Heart right ventricle (tissue), 16 donors: ENCODE data around the gene FOXM1. TPM values are rescaled to one million over a fixed set of nuclear protein-coding genes. Genes with fewer than 3 reads are reported as not detected.

Experiments used
- ATAC-seq, 8 donors: fragments of 200-7000 bp; cut with Tn5 transposase; one replicate each; pipeline ENCODE4 v1.9.1; 2020; ENCODE audit warnings: mild to moderate bottlenecking in 8 of 8, moderate library complexity in 8 of 8, moderate number of reproducible peaks in 1 of 8
- DNase-seq, 2 donors: peaks; one replicate each; pipeline ENCODE4 v3.0.0-alpha.2; 2020
- H3K27ac ChIP-seq, 10 donors: fragments of 200-600 bp; sonication (generic) in 2 of 10; one replicate each; pipeline versions ENCODE4 v1.5.0 to v1.8.0; 2020 to 2022; ENCODE audit warnings: mild to moderate bottlenecking in 3 of 10
- H3K27me3 ChIP-seq, 7 donors: fragments of 200-600 bp; one replicate each; pipeline ENCODE4 v1.8.0; 2021 to 2022; ENCODE audit warnings: mild to moderate bottlenecking in 2 of 7
- H3K36me3 ChIP-seq, 9 donors: fragments of 200-600 bp; sonication (generic) in 1 of 9; one replicate each; pipeline versions ENCODE4 v1.5.0 to v1.8.0; 2020 to 2022; ENCODE audit warnings: mild to moderate bottlenecking in 2 of 9
- H3K4me1 ChIP-seq, 9 donors: fragments of 200-600 bp; sonication (generic) in 1 of 9; one replicate each; pipeline versions ENCODE4 v1.5.0 to v1.8.0; 2020 to 2022; ENCODE audit warnings: mild to moderate bottlenecking in 4 of 9
- H3K4me3 ChIP-seq, 10 donors: fragments of 200-600 bp; sonication (generic) in 2 of 10; one replicate each; pipeline versions ENCODE4 v1.5.0 to v1.8.0; 2020 to 2022; ENCODE audit warnings: mild to moderate bottlenecking in 7 of 10, moderate library complexity in 2 of 10
- H3K9me3 ChIP-seq, 11 donors: fragments of 200-600 bp in 10 of 11; sonication (generic) in 2 of 11; one replicate each; pipeline versions ENCODE4 v1.5.0 to v1.8.0; 2013 to 2022; ENCODE audit warnings: mild to moderate bottlenecking in 2 of 11, control low read depth in 1 of 11, moderate library complexity in 1 of 11
- WGBS, 2 donors: extraction: QIAGEN DNeasy Blood & Tissue Kit; methylation state at CpG; one replicate each; pipeline ENCODE4 v1.1.7; 2013; ENCODE audit warnings: inconsistent platforms in 1 of 2; 5-methylcytosine and 5-hydroxymethylcytosine counted together
- intact Hi-C, 10 donors: fragments of 100-400 bp; cut with DNase I; formaldehyde crosslinking; loops; one replicate each; pipeline versions ENCODE4 v1.11.1 to v1.14.2; 2022
- polyA plus RNA-seq, 2 donors: library from polyadenylated mRNA; stranded (reverse); fragments of 200-250 nt; gene quantifications; one replicate each; pipeline ENCODE4 v1.2.3, GENCODE V29; 2013
- total RNA-seq, 10 donors: library from RNA; stranded (reverse); fragmentation: NEBNext Ultra II Directional in 3 of 10; extraction: Animal tissue kit (Norgen Biotek cat#: 25700) in 3 of 10; gene quantifications; one replicate each; pipeline versions ENCODE4 v1.2.1 to v1.2.4, GENCODE V29; 2021 to 2023
- TF ChIP-seq, protein P1 (sequence below), 9 donors: fragments of 200-600 bp; sonication (generic) in 2 of 9; IDR thresholded peaks; one replicate each; pipeline versions ENCODE4 v1.5.0 to v1.8.0; 2021 to 2022; ENCODE audit warnings: antibody characterized with exemption in 9 of 9, mild to moderate bottlenecking in 5 of 9, moderate library complexity in 1 of 9
- donor health status: Arrhythmogenic right ventricular cardiomyopathy.
- donor health status: ischemic (EF 13 %, LVEDD 7.1; RV severe dilation, severe dysfunction).
- donor health status: healthy with polysubstance abuse.
- donor health status: DM: no; HTN: yes; CAD: no.
- donor health status: DM: no; HTN: no; CAD: no.
- donor health status: ischemic (EF 25% LVEDD 6.9; RV normal size, moderate dysfunction).
- donor health status: ischemic (EF 25% LVEDD 5.7; RV mildly dilated, moderate dysfunction).
- donor health status: healthy.
- donor health status: DM: yes; HTN: yes; CAD: no.
- donor health status: Ischemic cardiomyopathy.
- donor health status: ischemic (EF 35%, LVEDD 5.7; RV mildly dilated, moderate dysfunction).
- donor health status: nonischemic (EF 11% LVEDD 7.7; RV severe dilation, severe dysfunction).
- donor health status: DM: yes; HTN: yes; CAD: no.
- donor health status: PGD.
- donor health status: ischemic (EF 29% LVEDD 5.4; RV normal size, mild dysfunction).
- donor health status: nonischemic (EF 23%, LVEDD 6.1; RV moderate dilation, normal function).

FOXM1 gene
- total and polyA plus RNA-seq, 12 donors = 0.14 to 10.9 (median 0.59) TPM; not detected in 1

DNA sequence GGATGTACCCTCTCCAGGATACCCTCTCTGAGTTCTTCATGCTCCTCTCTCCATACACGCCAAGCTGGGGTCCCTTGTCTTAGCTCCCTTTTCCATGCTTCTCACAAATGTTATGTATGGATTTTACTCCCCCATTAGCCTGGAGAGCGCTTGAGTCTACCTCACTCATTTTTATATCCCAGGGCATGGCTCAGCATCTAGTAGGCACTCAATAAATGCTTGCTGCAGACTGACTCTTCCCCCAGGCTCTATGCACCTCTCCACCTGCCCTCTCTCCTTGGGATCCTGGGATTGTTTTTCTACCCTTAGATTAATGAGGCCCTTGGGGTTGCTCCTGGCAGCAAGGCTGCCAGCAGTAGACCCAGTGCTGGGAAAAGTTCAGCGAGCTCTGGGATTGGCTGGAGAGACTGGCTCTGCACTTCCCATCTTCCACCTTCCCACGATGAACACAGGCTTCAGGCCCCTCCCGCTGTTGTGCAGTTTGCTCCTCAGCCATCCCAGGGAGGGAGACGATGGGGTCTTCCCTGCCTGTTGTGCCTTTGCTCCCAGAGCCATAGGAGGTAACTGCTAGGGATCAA lies 44.3 kb downstream of the FOXM1 start:
- H3K27ac ChIP-seq = peak overlapping the region in 3 of 10 donors; percentile 8 to 43 (median 37)
- no peaks in the 10 kb centered on the region for H3K9me3 ChIP-seq
- DNase-seq (no peak), ATAC-seq (no peak)
- TF ChIP-seq, protein P1, sequence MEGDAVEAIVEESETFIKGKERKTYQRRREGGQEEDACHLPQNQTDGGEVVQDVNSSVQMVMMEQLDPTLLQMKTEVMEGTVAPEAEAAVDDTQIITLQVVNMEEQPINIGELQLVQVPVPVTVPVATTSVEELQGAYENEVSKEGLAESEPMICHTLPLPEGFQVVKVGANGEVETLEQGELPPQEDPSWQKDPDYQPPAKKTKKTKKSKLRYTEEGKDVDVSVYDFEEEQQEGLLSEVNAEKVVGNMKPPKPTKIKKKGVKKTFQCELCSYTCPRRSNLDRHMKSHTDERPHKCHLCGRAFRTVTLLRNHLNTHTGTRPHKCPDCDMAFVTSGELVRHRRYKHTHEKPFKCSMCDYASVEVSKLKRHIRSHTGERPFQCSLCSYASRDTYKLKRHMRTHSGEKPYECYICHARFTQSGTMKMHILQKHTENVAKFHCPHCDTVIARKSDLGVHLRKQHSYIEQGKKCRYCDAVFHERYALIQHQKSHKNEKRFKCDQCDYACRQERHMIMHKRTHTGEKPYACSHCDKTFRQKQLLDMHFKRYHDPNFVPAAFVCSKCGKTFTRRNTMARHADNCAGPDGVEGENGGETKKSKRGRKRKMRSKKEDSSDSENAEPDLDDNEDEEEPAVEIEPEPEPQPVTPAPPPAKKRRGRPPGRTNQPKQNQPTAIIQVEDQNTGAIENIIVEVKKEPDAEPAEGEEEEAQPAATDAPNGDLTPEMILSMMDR (IDR thresholded peaks at IDR 0.05) = no peak
- intact Hi-C loops = no loop called here
- peak overlapping the region in 3 of 10 donors; percentile 40 to 53 (median 42) for H3K4me3 ChIP-seq
- peaks cover 0 to 25% (median 8%) of the 10 kb centered on the region in 9 donors for H3K4me1 ChIP-seq
- peaks cover 0 to 7% (median 0%) of the 10 kb centered on the region in 7 donors for H3K27me3 ChIP-seq
- 70 to 72% methylated on average over 6 of the region's 6 CpGs for WGBS, 2 donors
- H3K36me3 ChIP-seq = peaks cover 0 to 49% (median 4%) of the 10 kb centered on the region in 9 donors

DNA sequence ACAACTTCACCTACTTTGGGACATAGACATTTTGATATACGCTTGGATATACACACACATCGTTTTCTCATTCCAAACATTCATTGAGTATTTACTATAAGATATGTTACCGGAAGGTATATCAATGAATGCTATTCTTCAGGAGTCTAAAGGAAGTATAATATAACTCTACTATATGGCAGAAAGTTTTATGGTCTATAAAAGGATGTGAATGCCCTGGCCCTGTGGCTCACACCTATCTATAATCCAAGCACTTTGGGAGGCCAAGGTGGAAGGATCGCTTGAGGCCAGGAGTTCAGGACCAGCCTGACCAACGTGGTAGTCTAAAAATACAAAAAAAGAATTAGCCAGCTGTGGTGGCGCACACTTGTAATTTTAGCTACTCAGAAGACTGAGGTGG lies 47.7 kb downstream of the FOXM1 start:
- TF ChIP-seq, protein P1 (IDR thresholded peaks at IDR 0.05) = no peak
- DNase-seq (no peak), ATAC-seq (no peak)
- H3K27ac ChIP-seq = no peak overlapping the region
- peaks cover 0 to 83% (median 36%) of the 10 kb centered on the region in 9 donors for H3K36me3 ChIP-seq
- peaks cover 0 to 14% (median 3%) of the 10 kb centered on the region in 9 donors for H3K4me1 ChIP-seq
- intact Hi-C loops = no loop called here
- no peaks in the 10 kb centered on the region for H3K27me3 ChIP-seq
- 92 to 95% methylated on average over 6 of the region's 6 CpGs for WGBS, 2 donors
- H3K4me3 ChIP-seq = no peak overlapping the region
- H3K9me3 ChIP-seq = no peaks in the 10 kb centered on the region

DNA sequence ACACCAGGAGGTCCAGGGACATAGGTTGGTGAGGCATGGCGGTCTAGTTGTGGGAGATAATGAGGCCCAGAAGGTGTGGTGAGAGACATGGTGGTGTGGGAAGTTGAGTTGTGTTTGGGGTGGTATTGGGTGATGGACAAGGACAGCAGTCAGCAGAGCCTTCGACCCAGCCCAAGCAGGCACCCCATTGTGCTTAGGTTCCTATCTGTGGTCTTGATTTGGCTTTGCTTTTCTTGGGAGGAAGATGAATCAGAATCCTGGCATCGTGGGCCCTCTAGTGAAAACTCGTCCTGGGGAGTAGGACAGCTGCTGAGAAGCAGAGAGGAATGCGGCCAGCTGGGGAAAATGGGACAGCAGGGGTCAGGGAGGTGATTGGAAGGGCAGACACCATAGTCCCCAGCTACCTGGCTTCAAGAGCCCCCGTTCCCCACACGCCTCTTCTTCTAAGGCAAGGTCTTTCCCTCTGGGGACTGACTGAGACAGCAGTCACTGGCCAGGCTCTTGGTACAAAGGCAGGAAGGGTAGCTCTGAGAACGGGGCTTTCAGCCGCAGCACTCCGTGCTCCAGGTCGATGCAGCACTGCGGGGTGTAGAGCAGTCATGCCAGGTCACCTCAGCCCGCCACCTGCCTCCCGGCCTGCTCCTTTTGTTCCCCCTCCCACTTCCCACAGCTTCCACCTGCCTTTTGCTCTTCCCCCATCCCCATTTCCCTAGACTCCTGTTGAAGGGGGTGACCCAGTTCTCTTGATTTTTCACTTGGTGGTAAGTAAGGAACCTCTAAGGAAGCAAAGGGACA lies 50.1 kb downstream of the FOXM1 start:
- Histone ChIP-seq H3K9me3 (no peaks in the 10 kb centered on the region), H3K27me3 (no peaks in the 10 kb centered on the region), H3K27ac (no peak overlapping the region), H3K4me1 (no peaks in the 10 kb centered on the region), H3K36me3 (peaks cover 0 to 99% (median 60%) of the 10 kb centered on the region in 9 donors), H3K4me3 (no peak overlapping the region)
- TF ChIP-seq, protein P1 (IDR thresholded peaks at IDR 0.05) = no peak
- ATAC-seq (no peak), DNase-seq (no peak)
- WGBS, 2 donors = 87 to 88% methylated on average over 14 of the region's 14 CpGs
- intact Hi-C loops = no loop called here

DNA sequence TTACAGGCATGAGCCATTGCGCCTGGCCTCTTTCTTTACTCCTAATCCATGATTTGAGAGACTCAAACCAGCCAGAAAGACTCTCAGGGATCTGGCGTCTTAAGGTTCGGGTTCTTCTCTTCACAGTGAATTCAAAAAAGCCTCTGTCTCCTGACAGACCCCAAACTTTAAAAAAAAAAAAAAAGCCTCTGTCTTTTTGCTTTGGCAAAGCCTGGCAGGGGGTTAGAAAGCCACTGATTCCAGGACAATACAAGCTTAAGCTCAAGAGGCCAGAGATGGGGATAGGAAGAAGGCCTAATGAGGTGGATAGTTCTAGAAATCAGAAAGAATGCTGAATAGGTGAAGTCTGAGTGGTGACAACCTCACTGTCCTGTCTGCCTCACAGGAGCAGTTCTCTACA lies 50.9 kb downstream of the FOXM1 start:
- DNase-seq = no peak
- 97% methylated on average over 3 of the region's 3 CpGs for WGBS, 2 donors
- ATAC-seq = no peak
- no peaks in the 10 kb centered on the region for H3K4me1 ChIP-seq
- H3K4me3 ChIP-seq = no peak overlapping the region
- TF ChIP-seq, protein P1 (IDR thresholded peaks at IDR 0.05) = no peak
- H3K27ac ChIP-seq = no peak overlapping the region
- no peaks in the 10 kb centered on the region for H3K9me3 ChIP-seq
- intact Hi-C loops = no loop called here
- H3K36me3 ChIP-seq = peaks cover 0 to 100% (median 62%) of the 10 kb centered on the region in 9 donors
- H3K27me3 ChIP-seq = no peaks in the 10 kb centered on the region
